Stimulated activated CD4-positive, alpha-beta T cell treated with anti-CD3 and anti-CD28 coated beads, Interleukin-15, amount 100 ng/mL, for 48 hours (primary cell): ENCODE measurements around the gene CHDH.

Experiments used
- DNase-seq, 2 donors: peaks; one replicate each; pipeline ENCODE4 v3.0.0-alpha.2; 2020; ENCODE audit warnings: low read depth in 2 of 2

Gene CHDH

DNA sequence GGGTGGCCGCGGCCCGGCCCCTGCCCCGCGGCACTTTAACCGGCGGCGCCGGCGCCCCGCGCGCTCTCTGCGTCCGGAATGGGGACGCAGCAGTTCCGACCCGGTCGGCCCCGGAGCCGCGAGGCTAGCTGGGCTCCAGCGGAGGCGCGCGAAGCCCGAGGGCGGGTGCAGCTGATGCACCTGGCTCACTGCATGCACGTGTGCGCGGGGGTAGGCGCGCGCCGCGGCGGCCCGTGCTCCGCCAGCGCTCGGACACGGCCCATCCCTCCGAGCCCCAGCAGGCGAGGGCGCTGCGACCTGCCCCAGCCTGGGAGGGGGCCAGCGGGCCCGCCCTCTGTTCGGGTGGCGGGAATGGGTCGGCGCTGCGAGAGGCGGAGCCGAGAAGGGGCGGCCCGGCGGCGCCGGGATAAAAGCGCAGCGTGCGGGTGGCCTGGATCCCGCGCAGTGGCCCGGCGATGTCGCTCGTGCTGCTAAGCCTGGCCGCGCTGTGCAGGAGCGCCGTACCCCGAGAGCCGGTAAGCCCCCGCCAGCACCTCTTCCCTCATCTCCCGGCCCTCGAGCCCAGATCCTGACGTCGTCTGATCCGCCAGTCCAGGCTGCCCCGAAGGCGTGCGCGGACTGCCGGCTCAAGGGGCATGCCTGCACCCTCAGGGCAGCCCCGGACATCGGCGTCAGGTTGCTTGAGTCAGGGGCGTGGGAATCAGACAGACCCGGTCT lies at the start of gene CHDH, which contains the start of gene IL17RB:
TSS of gene CHDH (minus strand) at position 286 of the 717 bp plus-strand sequence. CDS start 22,411 bp downstream, outside the sequence.
TSS of gene IL17RB (plus strand) at position 435 of the 717 bp plus-strand sequence. CDS start at position 456, 21 bp downstream.
- no peak for DNase-seq

DNA sequence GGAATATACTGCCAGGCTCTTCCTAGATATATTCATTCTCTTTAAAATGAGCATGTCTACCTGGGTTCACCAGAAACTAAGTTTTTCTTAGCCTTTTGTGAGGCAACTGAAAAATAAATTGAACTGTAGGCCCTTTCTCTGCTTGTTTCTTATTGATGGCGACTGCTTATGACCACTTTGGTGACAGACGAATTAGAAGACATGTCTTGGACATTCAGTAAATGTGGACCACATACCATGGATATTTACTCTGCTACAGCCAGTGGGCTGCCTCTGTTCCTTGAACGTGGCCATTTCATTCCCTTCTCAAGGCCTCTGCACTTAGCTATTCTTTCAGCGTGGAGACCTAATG lies 46.0 kb upstream of the CHDH start:
- DNase-seq, result no peak

GRCh38 chr3:53891497-53892285 lies 45.5 kb upstream of the CHDH start, which contains the start of gene SELENOK:
TSS of gene SELENOK (minus strand) at chr3:53891859.
- peak; percentile 95 for DNase-seq

- peak in 1 of 2 donors; percentile 19 for DNase-seq
Measured at GRCh38 chr3:53890726-53891475, 44.7 kb upstream of the CHDH start.

DNA sequence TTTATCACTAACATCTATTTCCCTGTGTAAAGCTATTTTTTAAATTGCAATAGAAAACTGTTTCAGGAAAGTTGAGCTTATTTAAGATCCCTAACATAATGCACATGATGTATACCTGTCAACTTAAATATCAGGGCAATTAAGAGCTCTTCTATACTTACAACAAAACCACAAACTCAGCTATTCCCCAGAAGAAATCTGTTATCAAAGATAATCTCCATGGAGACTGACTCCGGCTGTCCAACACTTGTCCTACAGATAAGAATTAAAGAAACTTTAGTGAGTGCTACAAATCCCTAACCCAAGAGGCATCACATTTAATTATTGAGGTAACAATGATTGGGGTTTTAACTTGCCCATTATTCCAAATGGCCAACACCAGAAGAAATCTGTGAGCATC lies 42.0 kb upstream of the CHDH start:
- DNase-seq, result no peak

GRCh38 chr3:53887446-53887845 lies 41.2 kb upstream of the CHDH start:
- no peak for DNase-seq

DNA sequence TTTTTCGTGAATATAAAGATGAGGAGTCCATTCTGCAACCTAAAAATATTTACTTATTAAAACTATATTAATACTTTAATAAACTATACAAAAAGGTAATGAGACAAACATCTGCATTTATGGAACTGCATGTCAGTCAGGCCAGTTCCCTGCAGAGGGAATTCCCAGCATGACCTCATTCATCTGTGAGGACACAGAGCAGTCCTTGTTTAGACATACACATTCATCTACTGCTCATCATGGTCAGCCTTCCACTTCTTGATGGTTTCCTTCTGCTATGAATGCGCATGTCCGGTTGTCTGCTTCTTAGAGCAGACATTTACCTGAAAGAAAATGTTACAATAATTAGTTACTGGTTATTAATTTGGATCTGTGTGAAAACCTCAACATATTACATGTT lies 39.0 kb upstream of the CHDH start:
- no peak for DNase-seq

DNA sequence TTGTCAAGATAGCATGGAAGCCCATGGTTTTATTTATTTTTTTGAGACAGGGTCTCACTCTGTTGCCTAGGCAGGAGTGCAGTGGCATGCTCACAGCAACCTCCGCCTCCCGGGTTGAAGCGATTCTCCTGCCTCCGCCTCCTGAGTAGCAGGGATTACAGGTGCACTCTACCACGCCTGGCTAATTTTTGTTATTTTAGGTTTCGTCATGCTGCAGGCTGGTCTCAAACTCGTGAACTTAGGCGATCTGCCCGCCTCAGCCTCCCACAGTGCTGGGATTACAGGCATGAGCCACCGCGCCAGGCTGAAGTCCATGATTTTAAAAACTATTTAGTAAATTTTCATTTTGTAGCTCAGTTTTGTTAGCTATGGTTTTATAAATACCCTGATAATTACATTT lies 38.4 kb upstream of the CHDH start:
- no peak for DNase-seq

DNA sequence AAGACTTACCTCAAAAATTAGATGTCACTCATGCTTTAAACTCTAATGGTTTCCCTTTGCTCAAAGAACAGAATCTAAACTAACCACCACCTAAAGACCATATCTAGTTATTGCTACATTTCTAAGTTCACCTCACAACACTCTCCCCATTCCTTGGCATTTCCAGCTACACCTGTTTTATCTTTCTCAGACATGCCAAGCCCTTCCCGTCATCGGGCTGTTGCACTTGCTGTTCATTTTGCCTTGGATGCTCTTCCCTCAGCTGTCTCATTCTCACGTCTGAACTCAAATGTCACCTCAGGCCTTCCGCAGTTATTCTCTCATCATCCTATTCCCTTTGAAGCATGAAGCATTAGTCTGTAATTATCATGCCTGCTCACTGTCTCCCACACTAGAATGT lies 36.8 kb upstream of the CHDH start:
- no peak for DNase-seq

DNA sequence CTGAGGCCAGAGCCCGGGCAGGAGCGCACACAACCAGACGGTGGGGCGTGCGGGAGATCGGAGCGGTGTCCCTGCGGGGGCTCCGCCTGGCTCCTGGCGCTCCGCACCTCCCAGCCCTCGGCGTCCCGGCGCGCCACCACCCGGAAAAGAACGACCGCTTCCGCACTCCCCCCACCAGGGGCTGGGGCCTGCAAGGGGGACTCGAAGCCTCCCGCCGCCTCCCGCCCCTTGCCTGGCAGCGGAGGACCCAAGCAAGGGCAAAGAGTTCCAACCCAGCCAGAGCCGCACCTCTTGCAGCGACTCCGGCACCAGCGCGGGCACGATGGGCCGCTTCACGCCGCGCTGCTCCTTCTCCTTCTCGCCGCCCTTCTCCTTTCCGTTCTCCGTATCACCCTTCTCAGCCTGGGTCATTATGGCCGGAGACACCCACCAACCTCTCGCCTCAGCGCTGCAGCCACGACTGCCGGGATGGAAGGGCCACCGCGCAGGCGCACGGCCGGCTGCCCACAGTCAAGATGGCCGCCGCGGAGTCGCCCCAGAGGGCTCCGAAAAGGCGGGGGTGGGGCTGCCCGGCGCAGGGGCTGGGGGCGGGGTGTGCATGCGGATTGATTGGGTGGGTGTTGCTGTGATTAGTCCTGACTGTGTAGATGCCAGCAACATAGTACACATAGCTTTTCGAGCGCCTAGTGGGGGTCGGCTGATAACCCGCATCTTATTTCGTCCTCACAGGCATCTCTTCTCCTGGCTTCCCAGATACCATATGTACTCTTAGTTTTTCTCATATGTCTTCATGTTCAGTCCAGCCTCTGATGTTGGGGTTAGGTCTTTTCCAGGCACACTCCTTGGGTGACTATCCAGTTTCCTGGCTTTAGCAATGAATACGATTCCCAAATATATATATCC lies 35.7 kb upstream of the CHDH start, which contains the start of gene ACTR8:
TSS of gene ACTR8 (minus strand) at position 462 of the 903 bp plus-strand sequence. CDS start at position 411, 51 bp downstream.
- DNase-seq, result peak; percentile 58 to 73

- DNase-seq, result no peak
Measured at GRCh38 chr3:53880396-53881345, 34.5 kb upstream of the CHDH start.

DNA sequence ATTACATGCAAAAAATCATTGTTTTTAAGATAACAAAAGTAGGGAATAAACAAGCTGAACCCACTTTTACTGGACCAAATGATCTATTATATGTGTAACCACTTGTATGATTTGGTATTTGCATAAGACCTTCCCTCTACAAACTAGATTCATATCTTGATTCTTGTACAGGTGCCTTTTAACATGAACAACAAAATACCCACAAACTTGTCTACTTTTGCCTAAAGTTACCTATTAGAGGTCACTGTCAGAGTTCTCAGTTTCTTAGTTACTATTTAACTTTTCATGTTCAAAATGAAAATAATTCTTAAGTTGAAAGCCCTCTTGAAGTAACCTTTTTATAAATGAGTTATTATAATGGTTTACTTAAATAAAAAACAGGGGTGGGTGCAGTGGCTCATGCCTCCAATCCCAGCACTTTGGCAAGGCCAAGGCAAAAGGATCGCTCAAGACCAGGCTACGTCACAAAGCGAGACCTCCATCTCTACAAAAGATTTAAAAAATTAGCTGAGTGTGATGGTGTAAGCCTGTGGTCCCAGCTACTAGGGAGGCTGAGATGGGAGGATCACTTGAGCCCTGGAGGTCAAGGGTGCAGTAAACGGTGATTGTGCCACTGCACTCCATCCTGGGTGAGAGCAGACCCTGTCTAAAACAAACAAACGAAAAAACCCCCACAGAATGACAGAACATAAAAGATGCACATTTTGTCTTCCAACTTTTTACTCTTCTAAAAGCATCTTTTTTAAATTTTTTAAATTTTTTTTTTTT lies 19.7 kb upstream of the CHDH start:
- DNase-seq, result no peak

GRCh38 chr3:53863145-53863544 lies 16.9 kb upstream of the CHDH start:
- DNase-seq, result no peak

GRCh38 chr3:53862241-53862640 lies 16.0 kb upstream of the CHDH start:
- DNase-seq, result no peak

DNA sequence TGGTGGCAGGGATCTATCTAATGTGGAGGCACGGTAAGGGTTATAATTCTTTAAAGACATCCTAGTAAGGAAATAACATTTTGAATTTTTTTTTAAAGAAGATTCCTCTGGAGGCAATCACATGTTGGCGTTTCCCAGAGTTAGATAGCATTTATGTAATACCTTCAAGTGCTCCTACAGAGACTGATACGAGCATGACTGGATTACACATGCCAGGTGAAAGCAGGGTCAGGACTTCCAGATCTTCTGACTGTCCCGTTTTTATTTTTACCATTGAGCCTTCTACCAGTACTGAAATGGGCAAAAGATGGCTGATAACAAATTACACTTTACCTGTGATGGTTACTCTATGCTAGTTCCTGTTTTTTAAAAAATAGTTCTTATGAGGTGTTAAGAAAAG lies 14.0 kb upstream of the CHDH start:
- DNase-seq, result no peak

- no peak for DNase-seq
Measured at GRCh38 chr3:53859178-53859577, 13.0 kb upstream of the CHDH start.

DNA sequence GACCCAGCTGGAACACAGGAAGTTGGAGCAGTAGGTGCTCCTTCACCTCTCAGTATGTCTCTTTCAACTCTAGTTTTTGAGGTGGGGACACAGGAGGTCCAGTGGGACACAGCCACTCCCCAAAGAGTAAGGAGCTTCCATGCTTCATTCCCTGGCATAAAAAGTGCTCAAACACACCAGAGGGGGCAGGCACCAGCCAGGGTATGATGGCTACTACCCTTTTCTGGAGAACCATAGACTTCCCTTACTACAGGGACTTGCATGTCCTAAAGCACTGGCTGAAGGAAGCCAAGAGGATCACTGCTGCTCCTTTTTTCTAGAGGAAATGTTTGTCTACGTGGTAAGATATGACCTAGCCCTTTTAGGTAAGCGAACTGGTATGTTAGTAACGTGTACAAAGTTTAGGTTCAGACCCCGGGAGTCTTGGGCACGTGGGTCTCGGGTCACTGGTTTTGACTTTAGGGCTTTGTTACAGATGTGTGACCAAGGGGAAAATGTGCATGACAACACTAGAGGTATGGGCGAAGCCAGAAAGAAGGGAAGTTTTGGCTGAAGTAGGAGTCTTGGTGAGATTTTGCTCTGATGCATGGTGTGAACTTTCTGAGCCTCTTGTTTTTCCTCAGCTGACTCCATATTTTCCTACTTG lies 12.0 kb upstream of the CHDH start:
- DNase-seq, result no peak

GRCh38 chr3:53856964-53857363 lies 10.7 kb upstream of the CHDH start:
- no peak for DNase-seq

GRCh38 chr3:53850895-53851294 lies 4.7 kb upstream of the CHDH start:
- no peak for DNase-seq
